ENCODE results near the gene LINGO1.

The LINGO1 gene

GRCh38 chr15:77620297-77620696 lies 12.4 kb downstream of the LINGO1 start:
- TF ChIP-seq CTCF (IDR thresholded peaks at IDR 0.05; ENCODE audit: low read depth, low read length) = no peak
- H3K4me3 ChIP-seq (ENCODE audit: low read depth, low read length) = no peak overlapping the region
- in situ Hi-C loops (cut with HindIII; ENCODE audit: low sequenced_read_pairs) = no loop called here
- no peak for DNase-seq (ENCODE audit: low read depth, low spot score)

- no peak for DNase-seq (ENCODE audit: low read depth, low spot score)
- TF ChIP-seq CTCF (IDR thresholded peaks at IDR 0.05; ENCODE audit: low read depth, low read length) = no peak
- in situ Hi-C loops (cut with HindIII; ENCODE audit: low sequenced_read_pairs) = no loop called here
- H3K4me3 ChIP-seq (ENCODE audit: low read depth, low read length) = no peak overlapping the region
Measured at GRCh38 chr15:77619883-77620282, 12.8 kb downstream of the LINGO1 start.

GRCh38 chr15:77617476-77618230 lies 15.1 kb downstream of the LINGO1 start:
- TF ChIP-seq CTCF (IDR thresholded peaks at IDR 0.05; ENCODE audit: low read depth, low read length) = peak; percentile 33
- in situ Hi-C loops (cut with HindIII; ENCODE audit: low sequenced_read_pairs) = no loop called here
- no peak overlapping the region for H3K4me3 ChIP-seq (ENCODE audit: low read depth, low read length)
- DNase-seq (ENCODE audit: low read depth, low spot score) = no peak

GRCh38 chr15:77616072-77616471 lies 16.6 kb downstream of the LINGO1 start:
- no peak for DNase-seq (ENCODE audit: low read depth, low spot score)
- in situ Hi-C loops (cut with HindIII; ENCODE audit: low sequenced_read_pairs) = no loop called here
- H3K4me3 ChIP-seq (ENCODE audit: low read depth, low read length) = no peak overlapping the region
- no peak for TF ChIP-seq CTCF (IDR thresholded peaks at IDR 0.05; ENCODE audit: low read depth, low read length)

GRCh38 chr15:77615472-77615871 lies 17.2 kb downstream of the LINGO1 start:
- in situ Hi-C loops (cut with HindIII; ENCODE audit: low sequenced_read_pairs) = no loop called here
- no peak overlapping the region for H3K4me3 ChIP-seq (ENCODE audit: low read depth, low read length)
- TF ChIP-seq CTCF (IDR thresholded peaks at IDR 0.05; ENCODE audit: low read depth, low read length) = no peak
- no peak for DNase-seq (ENCODE audit: low read depth, low spot score)

- TF ChIP-seq CTCF (IDR thresholded peaks at IDR 0.05; ENCODE audit: low read depth, low read length) = no peak
- DNase-seq (ENCODE audit: low read depth, low spot score) = no peak
- in situ Hi-C loops (cut with HindIII; ENCODE audit: low sequenced_read_pairs) = no loop called here
- no peak overlapping the region for H3K4me3 ChIP-seq (ENCODE audit: low read depth, low read length)
Measured at GRCh38 chr15:77614251-77614806, 18.4 kb downstream of the LINGO1 start.
